Activated naive CD4-positive, alpha-beta T cell treated with anti-CD3 and anti-CD28 coated beads, Interleukin-2, amount 50 U/mL, for 24 hours (primary cell): ENCODE results near the gene SUPV3L1.

Experiments used
- H3K27ac Mint-ChIP-seq: one replicate; pipeline ENCODE4 v1.8.0; 2021; ENCODE audit warnings: mild to moderate bottlenecking, mixed read lengths
- H3K27me3 Mint-ChIP-seq: one replicate; pipeline ENCODE4 v1.8.0; 2021; ENCODE audit warnings: mixed read lengths
- H3K36me3 Mint-ChIP-seq: one replicate; pipeline ENCODE4 v1.8.0; 2021; ENCODE audit warnings: mixed read lengths
- H3K4me1 Mint-ChIP-seq: one replicate; pipeline ENCODE4 v1.8.0; 2021; ENCODE audit warnings: mixed read lengths
- H3K4me3 Mint-ChIP-seq: one replicate; pipeline ENCODE4 v1.8.0; 2021; ENCODE audit warnings: mild to moderate bottlenecking, mixed read lengths
- H3K9me3 Mint-ChIP-seq: one replicate; pipeline ENCODE4 v1.8.0; 2021; ENCODE audit warnings: mixed read lengths

The SUPV3L1 gene

DNA sequence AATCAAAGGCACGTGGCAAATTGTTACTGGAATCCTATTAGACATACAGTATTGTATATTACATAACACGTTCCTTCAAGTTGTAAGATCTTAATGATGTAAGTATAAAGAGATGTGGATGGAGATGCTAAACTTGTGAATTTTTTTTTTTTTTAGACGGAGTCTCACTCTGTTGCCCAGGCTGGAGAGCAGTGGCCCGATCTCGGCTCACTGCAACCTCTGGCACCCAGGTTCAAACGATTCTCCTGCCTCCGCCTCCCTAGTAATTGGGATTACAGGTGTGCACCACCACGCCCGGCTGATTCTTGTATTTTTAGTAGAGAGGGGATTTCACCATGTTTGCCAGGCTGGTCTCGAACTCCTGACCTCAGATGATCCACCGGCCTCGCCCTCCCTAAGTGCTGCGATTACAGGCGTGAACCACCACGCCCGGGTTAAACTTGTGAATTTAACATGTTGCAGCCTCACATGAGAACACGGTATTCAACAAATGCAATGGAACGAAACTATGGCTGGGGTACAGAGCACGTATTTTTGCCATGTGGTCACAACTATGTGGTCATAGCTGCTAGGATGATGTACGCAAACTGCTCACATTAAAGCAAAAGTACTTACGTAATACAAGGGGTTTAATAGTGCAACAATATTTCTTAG is 818 bp upstream of the SUPV3L1 start:
- Mint-ChIP-seq H3K9me3 (no peaks in the 10 kb centered on the region), H3K4me1 (peaks cover 40% of the 10 kb centered on the region), H3K36me3 (peaks cover 4% of the 10 kb centered on the region), H3K27ac (peak overlapping the region; percentile 100), H3K4me3 (peak overlapping the region; percentile 88), H3K27me3 (no peaks in the 10 kb centered on the region)

DNA sequence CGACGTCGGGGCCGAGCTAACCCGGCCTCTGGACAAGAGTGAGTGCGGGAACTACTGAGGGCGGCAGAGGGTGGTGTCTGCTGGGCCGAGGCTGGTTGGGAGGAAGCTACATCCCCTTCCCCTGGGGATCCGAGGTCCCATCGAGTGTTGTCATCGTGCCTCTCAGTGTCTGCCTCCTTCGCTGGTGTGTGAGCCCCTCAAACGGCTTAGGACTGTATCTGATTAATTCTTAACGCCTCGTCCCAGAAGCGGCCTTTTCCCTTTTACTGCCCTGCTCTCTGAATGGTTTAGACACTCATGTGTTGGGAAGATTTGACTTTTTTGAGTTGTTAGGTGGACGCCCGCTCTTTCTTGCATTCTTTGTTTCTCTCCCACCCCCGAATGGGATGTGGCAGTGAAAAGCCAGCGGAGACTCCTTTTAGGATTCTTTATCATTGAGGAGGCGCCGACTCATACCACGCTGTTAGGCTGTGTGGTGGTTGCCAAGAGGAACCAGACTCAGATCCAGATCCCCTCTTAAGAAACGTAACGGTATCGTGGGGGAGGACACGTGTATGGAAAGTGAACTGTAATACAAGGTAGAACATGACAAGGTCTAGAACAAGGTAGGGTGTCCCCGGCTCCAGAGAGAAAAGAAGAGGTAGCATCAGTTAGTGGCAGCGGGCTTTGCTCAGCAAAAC is 631 bp downstream of the SUPV3L1 start:
- Mint-ChIP-seq H3K27ac (peak overlapping the region; percentile 100), H3K9me3 (no peaks in the 10 kb centered on the region), H3K27me3 (no peaks in the 10 kb centered on the region), H3K4me3 (peak overlapping the region; percentile 88), H3K4me1 (peaks cover 52% of the 10 kb centered on the region), H3K36me3 (peaks cover 4% of the 10 kb centered on the region)

DNA sequence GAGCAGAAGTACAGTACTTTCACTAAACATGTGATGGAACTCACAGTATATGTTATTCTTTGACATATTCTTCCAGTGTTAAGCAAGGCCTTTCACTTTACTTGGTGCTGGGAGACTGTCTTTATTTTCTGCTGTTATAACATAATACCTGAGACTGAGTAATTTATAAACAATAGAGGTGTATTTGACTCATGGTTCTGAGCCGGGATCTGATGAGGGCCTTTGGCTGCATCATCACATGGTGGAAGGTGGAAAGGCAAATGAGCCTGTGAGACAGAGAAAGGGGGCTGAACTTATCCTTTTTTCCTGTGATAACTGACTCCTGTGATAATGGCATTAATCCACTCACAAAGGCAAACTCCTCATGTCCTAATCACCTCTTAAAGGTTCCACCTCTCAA is 1.4 kb downstream of the SUPV3L1 start:
- Mint-ChIP-seq H3K4me1 (peaks cover 54% of the 10 kb centered on the region), H3K4me3 (peak overlapping the region; percentile 88), H3K27ac (no peak overlapping the region), H3K9me3 (no peaks in the 10 kb centered on the region), H3K27me3 (no peaks in the 10 kb centered on the region), H3K36me3 (peaks cover 4% of the 10 kb centered on the region)

DNA sequence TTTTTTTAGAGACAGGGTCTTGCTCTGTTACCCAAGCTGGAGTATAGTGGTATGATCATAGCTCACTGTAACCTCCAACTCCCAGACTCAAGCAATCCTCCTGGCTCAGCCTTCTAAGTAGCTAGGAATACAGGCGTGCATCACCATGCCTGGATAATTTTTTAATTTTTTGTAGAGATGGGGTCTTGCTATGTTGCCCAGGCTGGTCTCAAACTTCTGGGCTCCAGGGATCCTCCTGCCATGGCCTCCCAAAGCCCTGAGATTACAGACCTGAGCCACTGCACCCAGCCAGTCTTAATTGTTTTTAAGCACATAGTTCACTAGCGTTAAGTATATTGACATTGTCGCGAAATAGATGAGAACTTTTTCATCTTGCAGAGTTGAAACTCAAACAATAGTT is 2.0 kb downstream of the SUPV3L1 start:
- no peaks in the 10 kb centered on the region for H3K9me3 Mint-ChIP-seq
- H3K4me3 Mint-ChIP-seq: no peak overlapping the region
- no peaks in the 10 kb centered on the region for H3K27me3 Mint-ChIP-seq
- peaks cover 4% of the 10 kb centered on the region for H3K36me3 Mint-ChIP-seq
- peaks cover 54% of the 10 kb centered on the region for H3K4me1 Mint-ChIP-seq
- H3K27ac Mint-ChIP-seq: no peak overlapping the region

DNA sequence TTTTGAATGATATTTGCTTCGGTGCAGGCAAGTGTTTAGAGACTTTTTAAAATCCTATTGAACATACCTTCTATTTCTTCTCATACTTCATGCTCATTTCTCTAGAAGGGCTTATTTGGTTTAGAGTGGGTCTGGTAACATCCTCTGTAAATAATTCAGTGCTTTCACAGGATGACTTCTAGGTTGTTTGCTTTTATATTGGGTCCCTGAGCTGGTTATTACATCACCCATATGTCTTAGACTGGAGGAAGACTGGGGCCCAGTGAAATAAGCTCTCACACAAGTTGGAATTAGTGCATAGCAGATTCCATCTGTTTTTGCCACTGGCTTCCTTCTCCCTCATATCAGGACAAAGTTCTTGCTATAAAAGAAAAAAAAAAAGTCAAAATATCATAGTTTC is 6.5 kb downstream of the SUPV3L1 start:
- H3K27me3 Mint-ChIP-seq: no peaks in the 10 kb centered on the region
- no peak overlapping the region for H3K4me3 Mint-ChIP-seq
- H3K4me1 Mint-ChIP-seq: peaks cover 39% of the 10 kb centered on the region
- peaks cover 13% of the 10 kb centered on the region for H3K36me3 Mint-ChIP-seq
- H3K9me3 Mint-ChIP-seq: no peaks in the 10 kb centered on the region
- H3K27ac Mint-ChIP-seq: peak overlapping the region; percentile 43

DNA sequence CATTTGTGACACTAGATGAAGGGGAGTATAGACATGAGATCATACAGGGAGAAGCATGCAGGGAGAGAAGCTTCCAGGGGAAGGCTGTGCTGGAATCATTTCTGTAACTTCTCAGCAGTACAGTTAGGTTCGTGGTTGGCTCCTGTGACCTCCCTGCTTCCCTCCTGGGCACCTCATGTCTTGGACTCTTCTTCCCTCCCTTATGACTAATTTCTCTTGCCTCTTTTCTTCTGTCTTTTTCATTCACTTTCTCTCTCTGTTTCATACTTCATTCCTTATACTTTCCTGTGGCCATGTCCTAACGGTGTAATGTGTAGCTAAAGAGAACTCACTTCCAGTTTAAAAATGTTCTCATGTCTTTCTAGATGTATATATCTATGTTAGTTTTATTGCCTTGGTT is 21.0 kb downstream of the SUPV3L1 start:
- H3K4me3 Mint-ChIP-seq: no peak overlapping the region
- no peaks in the 10 kb centered on the region for H3K4me1 Mint-ChIP-seq
- no peaks in the 10 kb centered on the region for H3K9me3 Mint-ChIP-seq
- no peaks in the 10 kb centered on the region for H3K27me3 Mint-ChIP-seq
- H3K27ac Mint-ChIP-seq: no peak overlapping the region
- peaks cover 12% of the 10 kb centered on the region for H3K36me3 Mint-ChIP-seq

DNA sequence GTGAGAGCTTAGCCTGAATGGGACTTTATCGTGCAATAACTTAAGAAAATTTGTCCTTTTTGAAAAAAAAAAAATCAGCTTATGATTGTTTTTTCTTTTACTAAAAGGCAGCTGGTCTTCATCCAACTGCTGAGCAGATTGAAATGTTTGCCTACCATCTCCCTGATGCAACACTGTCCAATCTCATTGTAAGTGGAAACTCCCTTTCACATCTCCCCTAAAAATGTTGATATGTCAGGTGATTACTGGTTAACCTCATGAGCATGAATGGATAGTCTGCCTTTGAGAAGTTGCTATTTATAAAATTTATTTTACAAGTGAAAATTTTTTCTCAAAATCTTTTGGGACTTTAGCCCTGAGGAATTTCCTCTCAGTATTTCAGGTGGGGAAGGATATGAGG is 22.3 kb downstream of the SUPV3L1 start:
- H3K4me3 Mint-ChIP-seq: no peak overlapping the region
- no peaks in the 10 kb centered on the region for H3K4me1 Mint-ChIP-seq
- no peaks in the 10 kb centered on the region for H3K9me3 Mint-ChIP-seq
- no peaks in the 10 kb centered on the region for H3K27me3 Mint-ChIP-seq
- peaks cover 16% of the 10 kb centered on the region for H3K36me3 Mint-ChIP-seq
- no peak overlapping the region for H3K27ac Mint-ChIP-seq

DNA sequence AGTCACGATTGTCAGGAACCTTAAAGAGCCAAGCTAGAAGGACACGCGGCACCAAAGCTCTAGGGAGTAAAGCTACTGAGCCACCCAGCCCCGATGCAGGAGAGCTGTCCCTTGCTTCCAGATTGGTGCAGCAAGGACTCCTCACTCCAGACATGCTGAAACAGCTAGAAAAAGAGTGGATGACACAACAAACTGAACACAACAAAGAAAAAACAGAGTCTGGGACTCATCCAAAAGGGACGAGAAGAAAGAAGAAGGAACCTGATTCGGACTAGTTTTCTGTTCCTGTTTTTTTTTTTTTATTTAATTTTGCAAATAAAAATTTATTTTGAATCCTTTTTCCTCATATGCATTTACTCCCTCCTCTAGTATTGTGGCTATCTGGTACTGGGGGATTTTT is 28.7 kb downstream of the SUPV3L1 start:
- H3K27ac Mint-ChIP-seq: no peak overlapping the region
- H3K4me1 Mint-ChIP-seq: no peaks in the 10 kb centered on the region
- no peaks in the 10 kb centered on the region for H3K9me3 Mint-ChIP-seq
- H3K27me3 Mint-ChIP-seq: no peaks in the 10 kb centered on the region
- H3K4me3 Mint-ChIP-seq: no peak overlapping the region
- peaks cover 6% of the 10 kb centered on the region for H3K36me3 Mint-ChIP-seq

DNA sequence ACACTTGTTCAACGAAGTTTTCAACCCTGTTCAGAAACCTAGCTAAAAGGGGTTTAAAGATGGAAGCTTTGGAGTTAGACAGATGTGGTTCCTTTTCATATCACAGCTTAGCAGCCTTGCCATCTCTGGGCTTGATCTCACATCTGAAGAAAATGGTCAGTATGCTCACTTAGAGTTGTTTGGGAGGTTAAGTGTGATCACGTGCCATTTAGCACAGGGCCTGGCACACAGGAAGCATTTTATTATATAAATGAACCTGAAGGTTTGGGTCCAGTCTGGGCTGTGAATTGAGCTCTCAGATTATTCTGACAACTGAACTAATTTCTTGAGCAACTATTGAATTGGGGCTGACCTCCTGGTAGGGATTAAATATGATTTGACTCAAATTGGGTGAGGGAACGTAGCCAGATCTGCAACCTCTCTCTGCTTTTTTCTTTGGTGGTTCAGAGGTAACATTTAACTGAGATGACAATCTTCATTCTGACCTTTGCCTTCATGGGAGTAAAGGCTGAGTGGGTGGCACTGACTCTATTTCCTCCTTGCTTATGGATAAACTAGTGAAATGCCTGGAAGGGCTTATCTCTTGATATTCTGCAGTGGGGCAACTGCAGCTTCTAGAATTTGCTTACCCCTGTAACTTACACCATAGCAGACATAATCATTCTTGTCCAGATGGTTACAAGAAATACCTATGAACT is 29.9 kb downstream of the SUPV3L1 start:
- H3K36me3 Mint-ChIP-seq: peaks cover 6% of the 10 kb centered on the region
- no peaks in the 10 kb centered on the region for H3K4me1 Mint-ChIP-seq
- H3K27ac Mint-ChIP-seq: no peak overlapping the region

DNA sequence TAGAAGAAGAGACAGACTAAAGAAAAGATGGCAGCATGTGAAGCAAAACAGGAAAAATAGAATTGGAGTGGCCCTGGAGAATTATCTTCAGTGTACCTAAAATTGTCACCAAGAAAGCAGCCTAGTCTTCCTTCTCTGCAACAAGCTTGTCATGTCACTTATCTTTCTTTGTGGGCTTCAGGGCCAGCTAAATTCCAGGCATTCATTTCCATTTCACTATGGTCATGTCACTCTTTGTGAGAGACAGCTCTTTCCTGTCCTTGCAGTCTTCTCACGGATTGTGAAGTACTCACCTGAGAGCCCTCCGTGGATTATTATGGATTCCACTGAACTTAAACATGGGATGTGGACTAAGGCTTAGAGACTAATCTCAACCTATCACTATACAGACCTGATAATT is 31.1 kb downstream of the SUPV3L1 start:
- no peak overlapping the region for H3K27ac Mint-ChIP-seq
- H3K4me1 Mint-ChIP-seq: peaks cover 9% of the 10 kb centered on the region
- H3K36me3 Mint-ChIP-seq: peaks cover 5% of the 10 kb centered on the region

More for the DNA sequence above, 29.9 kb downstream of the SUPV3L1 start:
- H3K9me3 Mint-ChIP-seq: no peaks in the 10 kb centered on the region
- no peak overlapping the region for H3K4me3 Mint-ChIP-seq
- H3K27me3 Mint-ChIP-seq: no peaks in the 10 kb centered on the region

DNA sequence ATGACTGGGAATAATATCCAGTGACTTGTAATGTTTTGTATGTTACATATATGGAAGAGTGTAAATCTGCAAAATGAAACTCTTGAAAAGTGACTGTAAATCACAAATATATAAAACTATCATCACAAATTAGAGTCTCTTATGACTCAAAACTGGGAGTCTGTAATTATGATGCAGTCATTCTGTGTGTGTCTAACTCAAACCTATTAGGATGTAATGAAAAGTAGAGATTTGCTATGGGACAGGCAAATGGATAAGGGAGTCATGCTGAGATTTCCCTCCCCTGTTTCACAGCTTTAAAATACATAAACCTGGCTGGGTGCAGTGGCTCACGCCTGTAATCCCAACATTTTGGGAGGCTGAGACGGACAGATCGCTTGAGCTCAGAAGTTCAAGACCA is 31.5 kb downstream of the SUPV3L1 start:
- H3K27ac Mint-ChIP-seq: no peak overlapping the region
- H3K4me1 Mint-ChIP-seq: peaks cover 10% of the 10 kb centered on the region
- no peaks in the 10 kb centered on the region for H3K27me3 Mint-ChIP-seq
- peaks cover 1% of the 10 kb centered on the region for H3K36me3 Mint-ChIP-seq
- H3K9me3 Mint-ChIP-seq: no peaks in the 10 kb centered on the region
- no peak overlapping the region for H3K4me3 Mint-ChIP-seq

More for the DNA sequence above, 31.1 kb downstream of the SUPV3L1 start:
- H3K4me3 Mint-ChIP-seq: no peak overlapping the region
- H3K27me3 Mint-ChIP-seq: no peaks in the 10 kb centered on the region
- no peaks in the 10 kb centered on the region for H3K9me3 Mint-ChIP-seq

DNA sequence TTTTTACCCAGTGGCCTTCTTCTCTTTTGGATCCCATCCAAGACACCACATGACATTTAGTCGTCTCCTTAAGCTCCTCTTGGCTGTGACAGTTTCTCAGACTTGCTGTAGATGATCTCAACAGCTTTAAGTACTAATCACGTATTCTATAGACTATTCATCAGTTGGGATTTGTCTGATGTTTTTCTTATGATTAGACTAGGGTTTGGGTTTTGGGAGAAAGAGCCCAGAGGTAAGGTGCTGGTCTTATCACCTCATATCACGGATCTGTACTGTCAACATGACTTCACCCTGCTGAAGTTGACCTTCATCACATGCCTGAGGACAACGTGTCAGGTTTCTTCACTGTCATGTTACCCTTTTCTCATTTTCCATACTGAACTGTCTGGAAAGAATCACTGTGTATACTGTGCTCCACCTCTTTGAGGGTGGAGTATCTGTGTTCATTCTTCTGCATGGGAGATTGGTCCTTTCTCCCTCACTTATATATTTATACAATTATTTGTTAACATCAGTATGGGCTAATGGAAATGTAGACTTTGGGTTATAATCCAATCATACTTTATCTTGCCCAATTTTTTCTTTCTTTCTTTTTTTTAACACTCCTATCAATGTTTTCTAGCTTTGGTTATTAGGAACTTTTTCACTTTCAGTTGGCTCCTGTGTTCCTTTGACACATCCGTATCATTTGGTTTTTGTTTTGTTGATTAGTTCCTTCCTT is 33.7 kb downstream of the SUPV3L1 start:
- Mint-ChIP-seq H3K27me3 (no peaks in the 10 kb centered on the region), H3K4me1 (peaks cover 10% of the 10 kb centered on the region), H3K36me3 (peaks cover 1% of the 10 kb centered on the region), H3K27ac (no peak overlapping the region), H3K4me3 (no peak overlapping the region), H3K9me3 (no peaks in the 10 kb centered on the region)

DNA sequence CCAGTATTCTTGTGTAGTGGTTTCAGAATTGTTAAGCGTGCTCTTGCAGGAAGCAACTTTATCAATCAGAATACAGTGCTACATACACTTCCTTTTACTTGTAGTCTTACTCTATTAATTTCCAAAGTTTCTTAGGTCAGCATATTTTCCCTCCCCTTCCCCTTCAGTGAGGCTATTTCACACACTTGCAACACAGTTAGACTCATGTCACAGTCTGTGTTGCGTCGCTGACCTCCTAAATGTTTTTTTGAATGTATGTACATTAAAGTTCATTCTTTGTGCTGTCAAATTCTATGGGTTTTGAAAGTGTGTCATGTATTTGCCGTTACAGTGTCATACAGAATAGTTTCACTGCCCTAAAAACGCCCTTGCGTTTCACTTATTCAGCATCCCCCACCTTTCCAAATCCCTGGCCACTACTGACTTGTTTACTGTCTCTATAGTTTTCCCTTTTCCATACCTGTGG is 34.7 kb downstream of the SUPV3L1 start:
- H3K9me3 Mint-ChIP-seq: no peaks in the 10 kb centered on the region
- no peak overlapping the region for H3K27ac Mint-ChIP-seq
- H3K4me3 Mint-ChIP-seq: no peak overlapping the region
- H3K27me3 Mint-ChIP-seq: no peaks in the 10 kb centered on the region
- H3K4me1 Mint-ChIP-seq: peaks cover 10% of the 10 kb centered on the region
- no peaks in the 10 kb centered on the region for H3K36me3 Mint-ChIP-seq

DNA sequence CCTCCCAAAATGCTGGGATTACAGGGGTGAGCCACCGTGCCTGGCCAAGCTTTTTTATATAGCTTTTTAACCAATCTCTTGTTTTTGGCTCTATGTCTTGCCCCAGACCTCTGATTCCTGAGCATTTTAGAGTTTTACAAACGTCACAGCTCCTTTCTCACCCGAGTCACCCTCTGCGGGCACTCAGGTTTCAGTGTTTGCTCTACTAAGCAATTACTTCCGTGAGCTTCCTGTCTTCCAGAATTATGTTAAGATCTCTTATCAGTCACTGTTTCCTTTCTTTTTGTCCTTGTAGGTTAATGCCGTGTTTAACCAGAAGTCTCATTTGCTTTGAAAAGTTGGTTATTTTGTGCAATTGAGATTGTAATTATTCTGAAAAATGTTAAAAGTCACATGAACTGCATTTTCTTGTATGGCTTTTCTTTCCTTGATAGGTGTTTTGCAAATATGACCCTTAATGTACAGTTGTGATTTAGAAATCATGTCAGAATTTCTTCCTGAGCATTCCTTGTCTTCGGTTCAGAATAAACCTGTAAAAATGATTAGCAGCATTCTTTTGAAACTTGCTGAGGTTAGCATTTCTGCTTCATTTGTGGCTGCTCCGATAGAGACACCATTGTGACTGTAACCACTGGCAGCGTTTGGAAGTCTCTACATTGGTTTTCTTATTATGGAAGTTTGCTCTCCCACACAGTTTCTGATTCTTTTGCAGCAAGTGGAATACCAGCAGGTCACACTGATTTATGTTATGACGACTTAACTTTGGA is 35.6 kb downstream of the SUPV3L1 start:
- Mint-ChIP-seq H3K9me3 (no peaks in the 10 kb centered on the region), H3K4me1 (peaks cover 10% of the 10 kb centered on the region), H3K4me3 (no peak overlapping the region)

DNA sequence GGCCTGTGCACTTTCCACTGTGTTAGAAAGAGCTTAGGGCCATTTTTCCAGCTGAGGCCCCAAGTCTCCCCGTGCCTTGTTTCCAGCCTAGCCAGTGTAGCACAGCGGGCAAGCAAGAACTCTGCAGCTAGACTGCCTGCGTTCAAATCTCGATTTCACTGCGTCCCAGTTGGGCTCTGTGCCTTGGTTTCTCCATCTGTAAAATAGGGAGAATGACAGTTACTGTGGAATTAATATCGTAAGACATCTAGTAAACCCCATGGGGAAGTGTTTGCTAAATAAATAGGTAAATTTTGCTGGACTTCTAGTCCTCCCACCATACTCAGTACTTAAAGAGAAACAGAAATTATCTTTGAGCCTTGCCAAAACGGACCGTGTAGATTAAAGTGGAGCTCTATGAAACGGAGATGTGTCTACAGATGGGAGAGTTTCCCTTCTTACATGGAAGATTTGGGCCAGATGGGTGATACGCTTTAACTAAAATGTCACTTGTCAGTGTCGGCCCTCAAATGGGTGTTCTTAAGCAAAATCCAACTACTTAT is 36.6 kb downstream of the SUPV3L1 start:
- Mint-ChIP-seq H3K4me3 (no peak overlapping the region), H3K36me3 (no peaks in the 10 kb centered on the region), H3K27ac (no peak overlapping the region), H3K9me3 (no peaks in the 10 kb centered on the region), H3K27me3 (no peaks in the 10 kb centered on the region), H3K4me1 (peaks cover 12% of the 10 kb centered on the region)

More for the DNA sequence above, 35.6 kb downstream of the SUPV3L1 start:
- Mint-ChIP-seq H3K27me3 (no peaks in the 10 kb centered on the region), H3K36me3 (no peaks in the 10 kb centered on the region), H3K27ac (no peak overlapping the region)
